Omental fat pad (tissue), 4 donors: ENCODE results near the gene CKAP2L. TPM values are rescaled to one million over a fixed set of nuclear protein-coding genes. Genes with fewer than 3 reads are reported as not detected.
A peak's percentile ranks its signal among the peaks of the same experiment; 100 is the strongest.

Experiments
- ATAC-seq: fragments of 150-250 bp; one replicate; pipeline ENCODE4 v1.9.1; 2016; ENCODE audit warnings: mild to moderate bottlenecking, moderate library complexity; ENCODE audit not compliant: low FRiP score
- DNase-seq: peaks from one replicate; pipeline ENCODE4 v3.0.0-alpha.2; 2019; ENCODE audit warnings: low spot score
- CTCF ChIP-seq, 3 donors: fragments of 450-650 bp; IDR thresholded peaks; one replicate each; pipeline ENCODE4 v1.5.1; 2016 to 2017; ENCODE audit warnings: antibody characterized with exemption in 3 of 3, mild to moderate bottlenecking in 3 of 3, moderate library complexity in 2 of 3
- total RNA-seq, 4 donors: library from RNA; depleted of rRNA; stranded (reverse); fragments of >200 nt; gene quantifications; one replicate each; pipeline ENCODE4 v1.1.0, GENCODE V29; 2016

Gene CKAP2L
- total RNA-seq, 4 donors from 2014 or later: 0.13 to 3.8 (median 0.16) TPM; not detected in 1

- peak; percentile 31 for ATAC-seq
- no peak for DNase-seq
Observed at GRCh38 chr2:112692918-112693317, 71.5 kb downstream of the CKAP2L start.

GRCh38 chr2:112692495-112692911 is 71.9 kb downstream of the CKAP2L start:
- DNase-seq (no peak), ATAC-seq (peak; percentile 90)
- no peak for TF ChIP-seq CTCF (IDR thresholded peaks at IDR 0.05)

More at GRCh38 chr2:112692918-112693317, 71.5 kb downstream of the CKAP2L start:
- no peak for TF ChIP-seq CTCF (IDR thresholded peaks at IDR 0.05)

GRCh38 chr2:112691881-112692281 is 72.5 kb downstream of the CKAP2L start:
- no peak for TF ChIP-seq CTCF (IDR thresholded peaks at IDR 0.05)
- no peak for ATAC-seq
- no peak for DNase-seq

- ATAC-seq (peak; percentile 42), DNase-seq (no peak)
- no peak for TF ChIP-seq CTCF (IDR thresholded peaks at IDR 0.05)
Observed at GRCh38 chr2:112690853-112691401, 73.5 kb downstream of the CKAP2L start.

- DNase-seq (no peak), ATAC-seq (no peak)
- TF ChIP-seq CTCF (IDR thresholded peaks at IDR 0.05): no peak
Observed at GRCh38 chr2:112688086-112688880, 76.1 kb downstream of the CKAP2L start.

GRCh38 chr2:112687522-112687921 is 76.9 kb downstream of the CKAP2L start:
- no peak for DNase-seq
- no peak for ATAC-seq

More at GRCh38 chr2:112687522-112687921, 76.9 kb downstream of the CKAP2L start:
- no peak for TF ChIP-seq CTCF (IDR thresholded peaks at IDR 0.05)

Other genes starting within 250 kb of the CKAP2L start
- gene POLR1B, start 222.1 kb downstream of the CKAP2L start, total RNA-seq: 10 to 100 TPM; 13.5 to 39.0 (median 14.6) TPM
- 10 to 100 TPM; 11.9 to 22.0 (median 15.7) TPM for gene CHCHD5, start 180.0 kb downstream of the CKAP2L start, total RNA-seq
- gene SLC20A1, start 118.7 kb downstream of the CKAP2L start, total RNA-seq: 100 to 1,000 TPM in 2 of 4 donors, 10 to 100 TPM in 2; 33.1 to 299 (median 88.2) TPM
- gene NT5DC4, start 43.6 kb downstream of the CKAP2L start, total RNA-seq: under 1 TPM in 1 of 4 donors, not detected in 3; 0.56 TPM
- gene IL1A, start 19.9 kb upstream of the CKAP2L start, total RNA-seq: 1 to 10 TPM in 1 of 4 donors, under 1 TPM in 1, not detected in 2; 0.24 to 2.2 TPM
- 10 to 100 TPM in 2 of 4 donors, 1 to 10 TPM in 2; 2.6 to 50.5 (median 7.3) TPM for gene IL1B, start 72.2 kb upstream of the CKAP2L start, total RNA-seq
- not detected for gene IL37, start 146.6 kb upstream of the CKAP2L start, total RNA-seq
- gene IL36G, start 213.4 kb upstream of the CKAP2L start, total RNA-seq: not detected
- gene IL36A, start 240.8 kb upstream of the CKAP2L start, total RNA-seq: not detected